H1 (cell line): Measurements from ENCODE around the gene PTDSS2.

Experiments
- GABPA ChIP-seq: IDR thresholded peaks from 2 replicates; pipeline ENCODE4 v1.6.1; 2011; ENCODE audit warnings: mild to moderate bottlenecking, low read length, moderate library complexity, borderline replicate concordance; ENCODE audit not compliant: insufficient read depth
- NRF1 ChIP-seq: IDR thresholded peaks from 2 replicates; pipeline ENCODE4 v1.6.1; 2011; ENCODE audit warnings: mild to moderate bottlenecking, low read depth, low read length, improper control_type of control experiment
- TCF12 ChIP-seq: IDR thresholded peaks from 2 replicates; pipeline ENCODE4 v1.6.1; 2011; ENCODE audit warnings: low read depth, mild to moderate bottlenecking, low read length

- TF ChIP-seq NRF1 (no peak), TCF12 (no peak), GABPA (no peak)
These were observed 20.1 kb upstream of the PTDSS2 start for GRCh38 chr11:429931-430456.
